Measurements from ENCODE around the gene ARHGAP33. TPM values are rescaled to one million over a fixed set of nuclear protein-coding genes. Genes with fewer than 3 reads are reported as not detected.

The ARHGAP33 gene
- total RNA-seq, 6 donors from 2014 or later, result 5.9 to 109 (median 14.5) TPM

- peak in 1 of 2 donors; percentile 76 for DNase-seq
- H3K36me3 ChIP-seq, result peaks cover 0 to 44% (median 23%) of the 10 kb centered on the region in 4 donors
- no peaks in the 10 kb centered on the region for H3K27me3 ChIP-seq
- H3K4me3 ChIP-seq, result no peak overlapping the region
- no peak for TF ChIP-seq CTCF (IDR thresholded peaks at IDR 0.05)
- no peak for TF ChIP-seq POLR2A (IDR thresholded peaks at IDR 0.05)
- no peak for TF ChIP-seq EP300 (IDR thresholded peaks at IDR 0.05)
- no peak for TF ChIP-seq POLR2AphosphoS5 (IDR thresholded peaks at IDR 0.05)
- no peak for ATAC-seq (ENCODE audit: low FRiP score in 2 of 2)
- WGBS, 2 donors, result 88 to 89% methylated on average over 22 to 26 of the region's 28 CpGs
- H3K27ac ChIP-seq, result no peak overlapping the region
- no peaks in the 10 kb centered on the region for H3K4me1 ChIP-seq
- no peaks in the 10 kb centered on the region for H3K9me3 ChIP-seq
These were observed 8.4 kb downstream of the ARHGAP33 start for GRCh38 chr19:35783469-35784434.

- Histone ChIP-seq H3K4me3 (no peak overlapping the region), H3K9me3 (no peaks in the 10 kb centered on the region), H3K27me3 (no peaks in the 10 kb centered on the region), H3K27ac (no peak overlapping the region), H3K36me3 (peaks cover 0 to 40% (median 23%) of the 10 kb centered on the region in 4 donors), H3K4me1 (no peaks in the 10 kb centered on the region)
- TF ChIP-seq CTCF (IDR thresholded peaks at IDR 0.05) (no peak), POLR2AphosphoS5 (IDR thresholded peaks at IDR 0.05) (no peak), EP300 (IDR thresholded peaks at IDR 0.05) (no peak), POLR2A (IDR thresholded peaks at IDR 0.05) (no peak)
- DNase-seq, result peak in 1 of 2 donors; percentile 75
- 89 to 90% methylated on average over 17 to 18 of the region's 45 CpGs for WGBS, 2 donors
- no peak for ATAC-seq (ENCODE audit: low FRiP score in 2 of 2)
These were observed 9.4 kb downstream of the ARHGAP33 start for GRCh38 chr19:35784503-35785338.

- ATAC-seq (ENCODE audit: low FRiP score in 2 of 2) (no peak), DNase-seq (no peak)
- H3K27me3 ChIP-seq, result no peaks in the 10 kb centered on the region
- TF ChIP-seq POLR2A (IDR thresholded peaks at IDR 0.05) (no peak), POLR2AphosphoS5 (IDR thresholded peaks at IDR 0.05) (no peak), EP300 (IDR thresholded peaks at IDR 0.05) (no peak), CTCF (IDR thresholded peaks at IDR 0.05) (no peak)
- 91 to 92% methylated on average over 3 to 6 of the region's 10 CpGs for WGBS, 2 donors
- no peak overlapping the region for H3K27ac ChIP-seq
- no peaks in the 10 kb centered on the region for H3K9me3 ChIP-seq
- no peaks in the 10 kb centered on the region for H3K4me1 ChIP-seq
- peaks cover 0 to 37% (median 18%) of the 10 kb centered on the region in 4 donors for H3K36me3 ChIP-seq
- H3K4me3 ChIP-seq, result no peak overlapping the region
These were observed 9.9 kb downstream of the ARHGAP33 start for GRCh38 chr19:35785339-35785627.

- Histone ChIP-seq H3K27me3 (no peaks in the 10 kb centered on the region), H3K36me3 (peaks cover 0 to 25% (median 12%) of the 10 kb centered on the region in 4 donors), H3K4me1 (no peaks in the 10 kb centered on the region), H3K9me3 (no peaks in the 10 kb centered on the region), H3K27ac (no peak overlapping the region), H3K4me3 (no peak overlapping the region)
- no peak for TF ChIP-seq CTCF (IDR thresholded peaks at IDR 0.05)
- no peak for TF ChIP-seq EP300 (IDR thresholded peaks at IDR 0.05)
- no peak for TF ChIP-seq POLR2AphosphoS5 (IDR thresholded peaks at IDR 0.05)
- TF ChIP-seq POLR2A (IDR thresholded peaks at IDR 0.05), result no peak
- 92 to 94% methylated on average over 13 to 29 of the region's 31 CpGs for WGBS, 2 donors
- no peak for ATAC-seq (ENCODE audit: low FRiP score in 2 of 2)
- DNase-seq, result peak in 1 of 2 donors; percentile 61
These were observed 11.2 kb downstream of the ARHGAP33 start for GRCh38 chr19:35786299-35787160.
